Stimulated activated CD4-positive, alpha-beta T cell treated with anti-CD3 and anti-CD28 coated beads, TNF-alpha, amount 100 ng/mL, for 24 hours (primary cell): ENCODE results near the gene KRTAP10-10.
"Not testable (repeated sequence)": the region's sequence is repeated elsewhere in the genome, so short reads cannot be mapped to it uniquely, and the experiment has no call there.

Experiments
- DNase-seq, 3 experiments: peaks; one replicate each; pipeline ENCODE4 v3.0.0-alpha.2; 2020; ENCODE audit warnings: low read depth in 3 of 3

The KRTAP10-10 gene

GRCh38 chr21:44626262-44626661, 10.9 kb upstream of the KRTAP10-10 start:
- no peak for DNase-seq

DNA sequence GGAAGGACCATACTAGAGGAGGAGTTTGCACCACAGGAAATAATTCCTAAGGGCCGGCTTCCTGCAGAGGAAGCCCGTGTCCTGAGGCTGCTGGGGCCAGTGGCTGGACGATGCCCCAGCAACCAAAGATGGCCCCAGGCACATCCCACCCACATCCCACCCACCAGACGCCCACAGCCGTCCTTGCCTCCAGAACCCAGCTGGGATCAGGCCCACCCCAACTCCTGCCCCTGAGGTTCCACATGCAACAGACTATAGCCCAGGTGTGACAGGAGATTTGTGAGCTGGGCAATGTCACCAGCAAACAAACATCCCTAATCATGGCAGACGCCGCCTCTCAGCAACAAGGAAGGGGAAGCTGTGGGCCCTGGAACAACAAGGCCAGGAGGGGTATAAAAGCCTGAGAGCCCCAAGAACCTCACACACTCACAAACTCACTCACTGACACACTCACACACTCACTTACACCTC, 10.4 kb upstream of the KRTAP10-10 start, which contains the start of gene KRTAP10-9:
Gene KRTAP10-9, plus strand, starts transcription at position 421 of the 471 bp plus-strand sequence. CDS start 79 bp downstream, outside the sequence.
- DNase-seq, result no peak

GRCh38 chr21:44627181-44627822, 9.9 kb upstream of the KRTAP10-10 start:
- not testable (repeated sequence) for DNase-seq

- not testable (repeated sequence) for DNase-seq
Observed at GRCh38 chr21:44627831-44628233, 9.3 kb upstream of the KRTAP10-10 start.

GRCh38 chr21:44628707-44629391, 8.3 kb upstream of the KRTAP10-10 start:
- no peak for DNase-seq

DNA sequence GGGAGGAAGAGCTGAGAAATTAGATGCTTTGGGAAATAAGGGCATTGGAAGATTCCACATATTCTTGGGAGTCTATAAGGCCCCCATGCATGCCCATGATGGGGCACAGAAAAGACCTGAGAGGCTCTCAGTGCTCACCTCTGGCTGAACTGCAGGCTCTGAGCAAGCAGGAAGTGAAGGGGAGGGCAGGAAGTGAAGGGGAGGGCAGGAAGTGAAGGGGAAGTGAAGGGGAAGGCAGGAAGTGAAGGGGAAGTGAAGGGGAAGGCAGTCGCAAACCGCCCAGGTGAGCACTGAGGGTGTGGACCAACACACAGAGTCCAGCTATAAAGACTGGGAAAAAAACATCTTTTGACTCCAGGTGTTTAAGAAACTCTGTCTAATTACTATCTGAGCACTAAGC, 6.7 kb upstream of the KRTAP10-10 start:
- DNase-seq, result no peak

GRCh38 chr21:44632067-44632466, 5.1 kb upstream of the KRTAP10-10 start:
- DNase-seq, result no peak

GRCh38 chr21:44636209-44637017, 743 bp upstream of the KRTAP10-10 start:
- DNase-seq, result no peak

- not testable (repeated sequence) for DNase-seq
Observed at GRCh38 chr21:44637851-44638348, 744 bp downstream of the KRTAP10-10 start.

DNA sequence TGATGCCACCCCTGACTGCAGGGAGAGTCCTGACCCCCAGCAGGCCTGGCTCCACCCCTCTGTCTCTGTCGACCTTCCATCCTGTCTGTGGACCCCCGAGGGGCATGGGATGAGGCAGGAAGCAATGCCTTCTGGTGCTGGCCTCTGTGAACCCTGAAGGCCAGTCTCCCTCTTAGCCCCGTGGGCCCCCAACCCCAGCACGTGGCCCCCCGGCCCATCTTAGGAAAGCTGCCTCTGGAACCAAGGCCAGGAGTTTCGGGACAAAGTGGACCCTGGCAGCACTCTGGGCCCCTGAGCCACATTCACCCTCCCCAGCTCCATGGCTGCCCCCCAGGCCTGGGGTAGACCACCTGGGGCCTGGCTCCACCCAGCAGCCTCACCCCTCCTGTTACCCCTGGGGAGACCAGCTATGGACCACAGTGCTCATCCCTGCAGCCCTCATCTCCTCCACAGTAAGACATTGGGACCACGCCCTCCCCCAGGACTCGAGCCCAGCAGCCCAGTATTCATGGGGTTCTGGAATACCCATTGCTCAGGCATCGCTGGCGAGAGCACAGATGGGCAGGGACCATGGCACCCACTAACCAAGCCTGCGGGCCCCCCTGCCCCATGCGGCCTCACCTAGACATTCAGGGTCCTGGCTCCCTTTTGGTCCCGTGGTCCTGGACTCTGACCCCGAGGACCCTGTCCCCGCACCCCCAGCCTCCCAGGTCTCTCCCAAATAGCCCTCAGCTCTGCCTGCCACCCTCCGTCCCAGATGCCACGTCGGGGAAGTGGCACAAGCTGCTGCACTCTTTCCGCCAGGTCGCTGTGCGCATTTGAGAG, 1.6 kb downstream of the KRTAP10-10 start:
- not testable (repeated sequence) for DNase-seq

GRCh38 chr21:44639331-44639655, 2.1 kb downstream of the KRTAP10-10 start:
- no peak for DNase-seq

DNA sequence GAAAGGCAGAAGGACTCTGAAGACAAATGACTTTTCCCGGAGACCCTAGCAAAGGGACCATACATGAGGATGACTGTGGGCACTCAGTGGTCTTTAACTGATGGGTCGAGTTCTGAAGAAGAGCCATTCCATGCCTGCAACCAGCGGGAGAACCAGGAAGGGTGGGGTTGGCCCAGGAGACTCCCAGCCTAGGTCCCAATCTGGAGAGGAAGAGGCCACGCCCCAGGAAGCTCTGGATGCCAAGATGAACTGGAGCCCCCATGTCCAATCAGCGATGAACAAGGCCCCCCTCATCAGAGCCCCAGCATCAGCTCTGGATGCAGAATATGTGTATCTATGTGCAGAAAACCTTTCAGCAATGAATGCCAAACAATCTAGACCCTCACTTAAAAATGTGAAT, 3.6 kb downstream of the KRTAP10-10 start:
- no peak for DNase-seq

- DNase-seq, result no peak
Observed at GRCh38 chr21:44643741-44644310, 6.7 kb downstream of the KRTAP10-10 start.

DNA sequence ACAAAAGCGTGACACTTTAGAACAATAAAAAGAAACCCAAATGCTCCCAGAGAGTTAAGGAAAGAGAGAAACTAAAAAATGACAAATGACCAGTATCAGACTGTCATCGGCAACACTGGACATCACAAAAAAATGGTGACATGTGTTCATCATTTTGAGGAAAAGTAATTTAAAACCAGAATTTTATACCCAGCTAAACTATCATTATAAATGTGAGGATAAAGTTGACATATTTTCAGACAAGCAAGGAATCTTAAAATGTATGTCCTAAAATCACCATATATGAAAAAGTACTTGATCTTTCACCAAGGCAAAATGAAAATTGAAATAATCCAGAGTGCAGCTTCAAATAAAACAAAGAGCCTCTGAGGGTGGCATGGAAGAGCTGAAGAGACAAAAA, 7.7 kb downstream of the KRTAP10-10 start:
- no peak for DNase-seq

- DNase-seq, result not testable (repeated sequence)
Observed at GRCh38 chr21:44646366-44647221, 9.4 kb downstream of the KRTAP10-10 start, which contains the start of gene KRTAP10-11. KRTAP10-11 (plus strand) TSS chr21:44646414; CDS start chr21:44646459, 45 bp downstream.

- DNase-seq, result no peak
Observed at GRCh38 chr21:44647222-44647552, 10.0 kb downstream of the KRTAP10-10 start.

DNA sequence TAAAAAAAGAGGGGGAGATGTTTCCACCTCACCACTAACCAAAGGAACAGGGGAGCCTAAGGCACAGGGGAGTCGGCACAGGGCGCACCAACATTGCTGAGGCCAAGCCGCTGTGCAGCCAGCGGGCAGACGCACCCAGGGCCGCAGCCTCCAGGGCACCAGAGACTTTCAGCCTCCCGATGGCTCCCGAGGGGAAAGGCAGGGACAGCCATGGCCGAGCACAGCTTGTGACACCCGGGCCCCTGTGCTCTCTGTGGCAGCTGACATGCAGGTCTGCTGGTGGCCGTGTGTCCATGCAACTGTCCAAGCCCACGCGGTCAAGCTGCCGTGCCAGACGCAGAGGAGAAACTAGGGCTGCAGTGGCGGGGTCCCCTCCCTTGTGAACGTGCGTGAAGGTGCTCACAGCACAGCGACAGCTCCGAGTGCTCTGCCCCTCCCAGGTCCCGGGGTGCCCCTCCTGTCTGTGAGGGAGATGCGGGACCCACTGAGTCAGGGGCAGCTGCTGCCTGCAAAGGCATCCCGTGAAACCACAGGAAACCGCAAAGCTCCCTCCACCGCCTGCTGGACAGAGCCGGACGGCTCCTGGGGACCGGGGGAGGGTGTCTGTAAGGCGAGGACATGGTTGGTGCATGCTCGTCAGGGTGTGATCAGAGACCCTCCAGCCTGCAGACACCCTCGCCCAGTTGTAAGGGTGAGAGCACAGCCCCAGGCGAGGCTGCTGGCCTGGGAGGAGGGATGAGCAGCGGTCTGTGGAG, 11.6 kb downstream of the KRTAP10-10 start:
- no peak for DNase-seq

- no peak for DNase-seq
Observed at GRCh38 chr21:44649521-44650100, 12.5 kb downstream of the KRTAP10-10 start.
